PC-9 (cell line): ENCODE data around the gene PLPP3. TPM values are rescaled to one million over a fixed set of nuclear protein-coding genes. Genes with fewer than 3 reads are reported as not detected.

ENCODE experiments used
- BruUV-seq: library from RNA; stranded (reverse); fragments of 400-500 nt; replicated peaks from 2 replicates; lab custom pipeline; 2021; lab: Mats Ljungman, UMichigan
- CTCF ChIA-PET: fragments of 300-600 bp; sonication (Branson Sonifier 250); formaldehyde crosslinking; loops from one replicate; lab custom pipeline; 2022; ENCODE audit warnings: antibody characterized with exemption; lab: Charles Lee
- POLR2A ChIA-PET: fragments of 300-600 bp; sonication (Branson Sonifier 250); formaldehyde crosslinking; loops from one replicate; lab custom pipeline; 2022; ENCODE audit warnings: antibody characterized with exemption; ENCODE audit not compliant: unreplicated experiment; lab: Charles Lee
- DNase-seq, 2 experiments: peaks; one replicate each; pipeline versions ENCODE4 v3.0.0 to v3.0.0-alpha.2; 2015 to 2022; ENCODE audit warnings: mixed read lengths in 1 of 2
- H2AFZ ChIP-seq: fragments of 200-600 bp; sonication (generic); 2 replicates; pipeline ENCODE4 v1.8.1; 2017; ENCODE audit warnings: antibody characterized with exemption
- H3F3A ChIP-seq: fragments of 200-600 bp; sonication (generic); 2 replicates; pipeline ENCODE4 v1.8.1; 2017; ENCODE audit warnings: antibody characterized with exemption, mild to moderate bottlenecking, low read depth; ENCODE audit not compliant: insufficient read depth
- H3K27ac ChIP-seq: fragments of 200-600 bp; sonication (generic); 2 replicates; pipeline ENCODE4 v1.6.1; 2016; ENCODE audit warnings: mixed run types
- H3K27me3 ChIP-seq: fragments of 200-600 bp; sonication (generic); 2 replicates; pipeline ENCODE4 v1.6.1; 2016; ENCODE audit warnings: low read depth, mixed run types; ENCODE audit not compliant: insufficient read depth
- H3K36me3 ChIP-seq: fragments of 200-600 bp; sonication (generic); 2 replicates; pipeline ENCODE4 v1.6.1; 2016; ENCODE audit warnings: low read depth, mixed run types
- H3K4me1 ChIP-seq: fragments of 200-600 bp; sonication (generic); replicated peaks from 2 replicates; pipeline ENCODE4 v1.6.1; 2016; ENCODE audit warnings: mixed run types; ENCODE audit not compliant: insufficient read depth
- H3K4me2 ChIP-seq: fragments of 200-600 bp; sonication (generic); 2 replicates; pipeline ENCODE4 v1.6.1; 2017; ENCODE audit warnings: mixed run types
- H3K4me3 ChIP-seq: fragments of 200-600 bp; sonication (generic); 2 replicates; pipeline ENCODE4 v1.6.1; 2016; ENCODE audit warnings: mixed run types
- H3K79me2 ChIP-seq: fragments of 200-600 bp; sonication (generic); 2 replicates; pipeline ENCODE4 v1.6.1; 2017; ENCODE audit warnings: low read depth, mixed run types
- H3K9me2 ChIP-seq: fragments of 200-600 bp; sonication (generic); 2 replicates; pipeline ENCODE4 v1.8.1; 2017; ENCODE audit warnings: mild to moderate bottlenecking; ENCODE audit not compliant: insufficient read depth
- H3K9me3 ChIP-seq: fragments of 200-600 bp; sonication (generic); 2 replicates; pipeline ENCODE4 v1.8.1; 2016; ENCODE audit warnings: low read depth; ENCODE audit not compliant: insufficient read depth
- H4K20me1 ChIP-seq: fragments of 200-600 bp; sonication (generic); 2 replicates; pipeline ENCODE4 v1.8.1; 2017; ENCODE audit not compliant: insufficient read depth
- EZH2 ChIP-seq: fragments of 200-600 bp; sonication (generic); IDR thresholded peaks from 2 replicates; pipeline ENCODE4 v1.8.0; 2017; ENCODE audit warnings: antibody characterized with exemption, low read depth
- intact Hi-C: fragments of 100-400 bp; cut with micrococcal nuclease; formaldehyde crosslinking; loops from one replicate; pipeline ENCODE4 v1.10.0; 2022; ENCODE audit not compliant: unreplicated experiment
- total RNA-seq: library from RNA; stranded (reverse); gene quantifications from 2 replicates; pipeline ENCODE4 v1.2.3, GENCODE V29; 2021
- TF ChIP-seq, protein P1 (sequence below): fragments of 200-600 bp; sonication (generic); conservative IDR thresholded peaks from 2 replicates; pipeline ENCODE4 v1.6.1; 2017; ENCODE audit warnings: mixed run types, antibody characterized with exemption, mild to moderate bottlenecking, moderate library complexity

The PLPP3 gene
- total RNA-seq, 1 experiment from 2014 or later, result 22.4 TPM

DNA sequence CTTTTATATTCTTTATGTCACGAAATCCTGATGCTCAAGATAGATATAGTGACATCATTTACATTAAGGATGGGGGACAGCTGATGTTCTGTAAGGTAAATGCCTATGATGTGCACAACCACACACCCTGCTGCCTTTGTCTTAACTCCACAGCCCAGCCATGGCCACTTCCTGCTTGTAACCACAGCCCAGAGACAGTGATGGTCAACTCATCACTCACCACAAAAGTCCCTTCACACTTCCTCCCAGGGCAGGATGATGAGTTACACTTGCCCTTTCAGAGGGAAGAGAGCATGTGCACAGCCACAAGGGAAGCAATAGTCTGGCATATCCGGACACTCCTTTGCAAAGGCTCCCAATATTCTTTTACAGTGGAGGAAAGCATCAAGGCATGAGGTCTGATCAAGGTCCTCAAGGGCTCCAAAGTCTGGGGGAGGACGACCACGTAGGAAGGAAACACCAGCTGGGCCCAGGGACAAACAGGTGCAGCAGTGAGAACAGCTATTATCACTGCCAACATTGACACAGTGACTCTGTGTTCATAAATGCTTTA is 53.8 kb downstream of the PLPP3 start:
- H3K4me3 ChIP-seq, result no peak overlapping the region
- H2AFZ ChIP-seq, result no peak overlapping the region
- H3K4me1 ChIP-seq, result no peaks in the 10 kb centered on the region; the same call in 1 of the 2 replicates
- BruUV-seq, result no TSS peak
- DNase-seq, result no peak
- ChIA-PET POLR2A (no interaction called here), CTCF (no interaction called here)
- no peaks in the 10 kb centered on the region for H3K27me3 ChIP-seq
- peaks cover 28% of the 10 kb centered on the region for H3K36me3 ChIP-seq
- H3K27ac ChIP-seq, result no peak overlapping the region
- H3K4me2 ChIP-seq, result no peak overlapping the region
- H3K9me3 ChIP-seq, result no peaks in the 10 kb centered on the region
- intact Hi-C loops, result no loop called here
- peaks cover 48% of the 10 kb centered on the region for H3K79me2 ChIP-seq
- H3F3A ChIP-seq, result peaks cover 10% of the 10 kb centered on the region; the same call in 1 of the 2 replicates
- peaks cover 2% of the 10 kb centered on the region; the same call in 1 of the 2 replicates for H4K20me1 ChIP-seq
- no peaks in the 10 kb centered on the region for H3K9me2 ChIP-seq
- no peak for TF ChIP-seq EZH2
- TF ChIP-seq, protein P1, sequence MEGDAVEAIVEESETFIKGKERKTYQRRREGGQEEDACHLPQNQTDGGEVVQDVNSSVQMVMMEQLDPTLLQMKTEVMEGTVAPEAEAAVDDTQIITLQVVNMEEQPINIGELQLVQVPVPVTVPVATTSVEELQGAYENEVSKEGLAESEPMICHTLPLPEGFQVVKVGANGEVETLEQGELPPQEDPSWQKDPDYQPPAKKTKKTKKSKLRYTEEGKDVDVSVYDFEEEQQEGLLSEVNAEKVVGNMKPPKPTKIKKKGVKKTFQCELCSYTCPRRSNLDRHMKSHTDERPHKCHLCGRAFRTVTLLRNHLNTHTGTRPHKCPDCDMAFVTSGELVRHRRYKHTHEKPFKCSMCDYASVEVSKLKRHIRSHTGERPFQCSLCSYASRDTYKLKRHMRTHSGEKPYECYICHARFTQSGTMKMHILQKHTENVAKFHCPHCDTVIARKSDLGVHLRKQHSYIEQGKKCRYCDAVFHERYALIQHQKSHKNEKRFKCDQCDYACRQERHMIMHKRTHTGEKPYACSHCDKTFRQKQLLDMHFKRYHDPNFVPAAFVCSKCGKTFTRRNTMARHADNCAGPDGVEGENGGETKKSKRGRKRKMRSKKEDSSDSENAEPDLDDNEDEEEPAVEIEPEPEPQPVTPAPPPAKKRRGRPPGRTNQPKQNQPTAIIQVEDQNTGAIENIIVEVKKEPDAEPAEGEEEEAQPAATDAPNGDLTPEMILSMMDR, result no peak

DNA sequence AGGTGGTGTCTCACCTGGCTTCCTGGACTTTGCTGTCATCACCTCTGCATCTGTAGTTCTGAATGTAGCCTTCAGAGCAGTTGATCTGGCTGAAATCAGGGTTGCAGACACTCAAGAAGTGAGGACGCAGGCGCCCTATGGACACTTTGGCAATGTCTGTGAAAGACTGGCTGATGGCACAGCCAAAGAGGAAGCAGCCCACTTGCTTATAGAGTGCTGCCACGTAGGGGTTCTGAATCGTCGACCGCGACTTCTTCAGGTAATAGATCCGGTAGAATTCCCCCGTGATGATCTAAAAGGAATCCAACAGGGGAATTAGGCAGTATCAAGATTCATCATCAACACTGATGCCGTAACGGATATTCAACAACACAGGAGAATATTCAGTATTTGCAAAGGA is 55.1 kb downstream of the PLPP3 start:
- intact Hi-C loops, result no loop called here
- Histone ChIP-seq H4K20me1 (peaks cover 2% of the 10 kb centered on the region; the same call in 1 of the 2 replicates), H3K27ac (no peak overlapping the region), H3K4me3 (no peak overlapping the region), H3K79me2 (peaks cover 37% of the 10 kb centered on the region), H3K9me2 (no peaks in the 10 kb centered on the region), H3K27me3 (no peaks in the 10 kb centered on the region), H2AFZ (no peak overlapping the region), H3K4me2 (no peak overlapping the region), H3K4me1 (no peaks in the 10 kb centered on the region; the same call in 1 of the 2 replicates), H3K36me3 (peaks cover 24% of the 10 kb centered on the region), H3F3A (peaks cover 16% of the 10 kb centered on the region; the same call in 1 of the 2 replicates), H3K9me3 (no peaks in the 10 kb centered on the region)
- ChIA-PET CTCF (no interaction called here), POLR2A (no interaction called here)
- no peak for DNase-seq
- no TSS peak for BruUV-seq
- TF ChIP-seq EZH2, result no peak
- TF ChIP-seq, protein P1, result no peak

DNA sequence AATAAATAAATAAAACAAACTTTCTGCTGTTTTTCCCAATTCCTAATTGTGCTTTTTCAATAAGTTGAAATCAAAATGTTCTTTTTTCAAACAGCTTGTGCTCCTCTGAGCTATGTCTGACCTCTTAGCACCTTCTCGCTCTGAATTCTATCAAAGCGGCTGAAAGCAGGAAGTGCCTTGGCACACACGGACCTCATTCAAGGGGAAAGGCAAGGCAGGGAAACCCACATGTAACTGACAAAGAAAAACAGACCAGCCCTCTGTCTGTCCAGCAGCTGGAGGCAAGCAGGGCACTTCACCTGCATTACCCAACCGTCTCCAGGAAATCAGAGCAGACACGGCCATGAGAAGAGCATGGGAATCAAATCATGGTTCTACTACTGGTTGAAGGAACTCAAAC is 56.7 kb downstream of the PLPP3 start:
- Histone ChIP-seq H2AFZ (no peak overlapping the region), H4K20me1 (peaks cover 2% of the 10 kb centered on the region; the same call in 1 of the 2 replicates), H3K9me3 (no peaks in the 10 kb centered on the region), H3K36me3 (peaks cover 22% of the 10 kb centered on the region), H3K27ac (no peak overlapping the region), H3K79me2 (peaks cover 26% of the 10 kb centered on the region), H3K9me2 (no peaks in the 10 kb centered on the region), H3K4me3 (no peak overlapping the region), H3K4me1 (peaks cover 12% of the 10 kb centered on the region), H3K27me3 (no peaks in the 10 kb centered on the region), H3K4me2 (no peak overlapping the region), H3F3A (peaks cover 24% of the 10 kb centered on the region; the same call in 1 of the 2 replicates)
- no peak for DNase-seq
- no TSS peak for BruUV-seq
- TF ChIP-seq, protein P1, result no peak
- no peak for TF ChIP-seq EZH2
- ChIA-PET POLR2A (no interaction called here), CTCF (no interaction called here)
- intact Hi-C loops, result no loop called here
